B cell (primary cell): ENCODE data around the gene PHKA2. TPM values are rescaled to one million over a fixed set of nuclear protein-coding genes. Genes with fewer than 3 reads are reported as not detected.

Experiments
- ATAC-seq: fragments of 200-7000 bp; cut with Tn5 transposase; one replicate; pipeline ENCODE4 v1.10.0; 2021; ENCODE audit warnings: low read depth, mild to moderate bottlenecking, moderate number of reproducible peaks, moderate library complexity
- CTCF ChIA-PET: fragments of 350-600 bp; sonication (Branson Sonifier 250); formaldehyde crosslinking; loops from one replicate; lab custom pipeline; 2021; ENCODE audit warnings: antibody characterized with exemption, inconsistent platforms; lab: Charles Lee
- POLR2A ChIA-PET: fragments of 350-600 bp; sonication (Branson Sonifier 250); formaldehyde crosslinking; loops from one replicate; lab custom pipeline; 2021; ENCODE audit warnings: antibody characterized with exemption; lab: Charles Lee
- DNase-seq: peaks from one replicate; pipeline ENCODE4 v3.0.0; 2013
- H2AFZ ChIP-seq: 2 replicates; pipeline ENCODE4 v1.6.1; 2012; ENCODE audit warnings: mild to moderate bottlenecking, low read depth, low read length; ENCODE audit not compliant: insufficient read depth, poor library complexity, severe bottlenecking
- H3K27ac ChIP-seq, 2 donors: 1 replicate in 1 of 2; 2 replicates in 1 of 2; pipeline ENCODE4 v1.5.1; 2012 to 2013; ENCODE audit warnings: low read length in 2 of 2, mild to moderate bottlenecking in 2 of 2, moderate library complexity in 1 of 2
- H3K27me3 ChIP-seq, 4 experiments: fragments of 200-600 bp in 1 of 4; sonication (generic) in 1 of 4; replicated peaks in 1 of 4; 1 replicate in 2 of 4; 2 replicates in 2 of 4; pipeline versions ENCODE4 v1.6.1 to v1.7.0; 2013 to 2016; ENCODE audit warnings: low read length in 3 of 4, mild to moderate bottlenecking in 2 of 4, mixed read lengths in 1 of 4, moderate library complexity in 1 of 4; ENCODE audit not compliant: insufficient read depth in 4 of 4, control insufficient read depth in 3 of 4; ENCODE audit errors: control extremely low read depth in 1 of 4
- H3K36me3 ChIP-seq, 2 experiments: replicated peaks in 1 of 2; 1 replicate in 1 of 2; 2 replicates in 1 of 2; pipeline versions ENCODE4 v1.6.1 to v1.7.1; 2013; ENCODE audit warnings: low read length in 1 of 2; ENCODE audit not compliant: insufficient read depth in 2 of 2, control insufficient read depth in 1 of 2; ENCODE audit errors: control extremely low read depth in 1 of 2, extremely low read depth in 1 of 2
- H3K4me1 ChIP-seq, 2 donors: fragments of 200-600 bp in 1 of 2; sonication (generic) in 1 of 2; 1 replicate in 1 of 2; 2 replicates in 1 of 2; pipeline versions ENCODE4 v1.5.1 to v1.6.1; 2013 to 2017; ENCODE audit warnings: low read length in 2 of 2; ENCODE audit not compliant: control insufficient read depth in 2 of 2, insufficient read depth in 2 of 2
- H3K4me2 ChIP-seq: replicated peaks from 2 replicates; pipeline ENCODE3; 2012; ENCODE audit warnings: mild to moderate bottlenecking, low read depth, low read length; ENCODE audit not compliant: poor library complexity, severe bottlenecking
- H3K4me3 ChIP-seq, 5 experiments: fragments of 200-600 bp in 1 of 5; sonication (generic) in 1 of 5; 1 replicate in 3 of 5; 2 replicates in 2 of 5; pipeline versions ENCODE4 v1.5.1 to v1.7.0; 2011 to 2016; ENCODE audit warnings: low read length in 4 of 5, mild to moderate bottlenecking in 4 of 5, low read depth in 2 of 5, control low read depth in 1 of 5, moderate library complexity in 1 of 5; ENCODE audit not compliant: insufficient read depth in 1 of 5; ENCODE audit errors: control extremely low read depth in 1 of 5, extremely low read depth in 1 of 5
- H3K79me2 ChIP-seq: fragments of 200-600 bp; sonication (generic); one replicate; pipeline ENCODE4 v1.6.0; 2016; ENCODE audit warnings: low read length; ENCODE audit not compliant: control insufficient read depth, insufficient read depth
- H3K9ac ChIP-seq: fragments of 200-600 bp; sonication (generic); 2 replicates; pipeline ENCODE4 v1.6.1; 2017; ENCODE audit warnings: mild to moderate bottlenecking, low read length, moderate library complexity
- H3K9me3 ChIP-seq, 3 donors: one replicate each; pipeline versions ENCODE4 v1.6.1 to v1.7.1; 2013; ENCODE audit warnings: low read length in 2 of 3; ENCODE audit not compliant: control insufficient read depth in 2 of 3, insufficient read depth in 1 of 3; ENCODE audit errors: control extremely low read depth in 1 of 3
- H4K20me1 ChIP-seq: 2 replicates; pipeline ENCODE4 v1.6.0; 2012; ENCODE audit warnings: mild to moderate bottlenecking, low read length; ENCODE audit not compliant: insufficient read depth, control insufficient read depth, poor library complexity, severe bottlenecking
- H3K27ac Mint-ChIP-seq: one replicate; pipeline ENCODE4 v1.8.0; 2021; ENCODE audit warnings: mixed read lengths
- H3K27me3 Mint-ChIP-seq: one replicate; pipeline ENCODE4 v1.8.0; 2021; ENCODE audit warnings: mixed read lengths
- H3K4me1 Mint-ChIP-seq: one replicate; pipeline ENCODE4 v1.8.0; 2021; ENCODE audit warnings: mixed read lengths
- H3K4me3 Mint-ChIP-seq: one replicate; pipeline ENCODE4 v1.8.0; 2021; ENCODE audit warnings: mixed read lengths
- H3K9me3 Mint-ChIP-seq: one replicate; pipeline ENCODE4 v1.8.0; 2022; ENCODE audit warnings: mixed read lengths; ENCODE audit not compliant: insufficient read depth
- EZH2 ChIP-seq: IDR thresholded peaks from 2 replicates; pipeline ENCODE4 v1.6.1; 2012; ENCODE audit warnings: borderline replicate concordance, low read depth, mild to moderate bottlenecking, moderate library complexity, low read length; ENCODE audit not compliant: insufficient read depth, poor library complexity, severe bottlenecking
- WGBS: methylation state at CpG from one replicate; pipeline ENCODE4 v1.1.5; 2013; ENCODE audit warnings: missing lambda C conversion rate; ENCODE audit not compliant: insufficient coverage; 5-methylcytosine and 5-hydroxymethylcytosine counted together
- intact Hi-C: fragments of 100-400 bp; cut with micrococcal nuclease; formaldehyde crosslinking; loops from one replicate; pipeline ENCODE4 v1.10.0; 2022
- polyA plus RNA-seq: library from polyadenylated mRNA; depleted of rRNA; stranded (reverse); fragments of >200 nt; gene quantifications from 2 replicates; pipeline ENCODE4 v1.2.3, GENCODE V29; 2012
- total RNA-seq, 2 donors: library from RNA; stranded (reverse); fragments of 120-200 nt in 1 of 2; gene quantifications; 1 replicate in 1 of 2; 2 replicates in 1 of 2; pipeline versions ENCODE4 v1.2.3 to v1.2.4, GENCODE V29; 2013 to 2022
- TF ChIP-seq, protein P1 (sequence below): fragments of 200-600 bp; IDR thresholded peaks from one replicate; pipeline ENCODE4 v1.8.0; 2022; ENCODE audit warnings: antibody characterized with exemption, mild to moderate bottlenecking

The PHKA2 gene
- total and polyA plus RNA-seq, 2 donors (not counting 1 experiment from before 2014, with no cell fraction given): 54.6 to 60.6 TPM

DNA sequence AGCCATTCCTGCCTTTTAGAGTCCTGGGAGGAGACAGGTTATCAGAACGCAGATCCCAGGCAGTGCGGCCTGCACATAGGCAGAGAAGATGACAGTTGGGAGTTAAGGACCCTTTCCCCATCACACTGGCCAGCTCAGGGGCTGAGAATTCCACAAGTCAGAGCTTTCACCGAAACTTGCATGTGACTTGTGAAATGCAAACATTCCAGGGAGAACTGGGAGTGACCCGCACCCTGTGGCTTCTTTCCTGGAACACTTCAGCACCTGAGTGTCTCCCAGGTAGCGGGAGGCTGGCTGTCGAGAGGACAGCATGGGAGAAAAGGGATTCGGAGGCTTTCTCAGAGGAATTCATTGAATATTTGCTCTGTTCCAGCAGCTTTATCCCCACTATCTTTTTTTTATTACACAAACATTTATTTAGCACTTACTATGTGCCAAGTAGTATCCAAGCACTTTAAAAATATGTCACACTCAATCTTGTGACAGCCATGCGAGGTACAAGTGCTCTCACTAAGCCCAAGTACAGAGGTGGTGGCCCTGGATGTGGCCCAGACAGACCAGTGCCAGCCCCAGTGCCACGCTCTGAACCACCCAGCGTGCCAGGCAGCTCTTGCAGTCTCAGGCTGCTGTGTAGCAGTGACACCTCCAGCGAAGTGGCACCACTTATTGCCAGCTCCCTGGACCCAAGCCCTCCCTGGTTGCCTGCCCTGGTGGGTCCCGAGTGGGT lies 100.5 kb downstream of the PHKA2 start:
- H3K4me3 ChIP-seq: no peak overlapping the region
- 100% methylated on average over 6 of the region's 12 CpGs for whole genome bisulfite sequencing
- no peak for TF ChIP-seq EZH2
- TF ChIP-seq, protein P1, sequence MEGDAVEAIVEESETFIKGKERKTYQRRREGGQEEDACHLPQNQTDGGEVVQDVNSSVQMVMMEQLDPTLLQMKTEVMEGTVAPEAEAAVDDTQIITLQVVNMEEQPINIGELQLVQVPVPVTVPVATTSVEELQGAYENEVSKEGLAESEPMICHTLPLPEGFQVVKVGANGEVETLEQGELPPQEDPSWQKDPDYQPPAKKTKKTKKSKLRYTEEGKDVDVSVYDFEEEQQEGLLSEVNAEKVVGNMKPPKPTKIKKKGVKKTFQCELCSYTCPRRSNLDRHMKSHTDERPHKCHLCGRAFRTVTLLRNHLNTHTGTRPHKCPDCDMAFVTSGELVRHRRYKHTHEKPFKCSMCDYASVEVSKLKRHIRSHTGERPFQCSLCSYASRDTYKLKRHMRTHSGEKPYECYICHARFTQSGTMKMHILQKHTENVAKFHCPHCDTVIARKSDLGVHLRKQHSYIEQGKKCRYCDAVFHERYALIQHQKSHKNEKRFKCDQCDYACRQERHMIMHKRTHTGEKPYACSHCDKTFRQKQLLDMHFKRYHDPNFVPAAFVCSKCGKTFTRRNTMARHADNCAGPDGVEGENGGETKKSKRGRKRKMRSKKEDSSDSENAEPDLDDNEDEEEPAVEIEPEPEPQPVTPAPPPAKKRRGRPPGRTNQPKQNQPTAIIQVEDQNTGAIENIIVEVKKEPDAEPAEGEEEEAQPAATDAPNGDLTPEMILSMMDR: no peak

DNA sequence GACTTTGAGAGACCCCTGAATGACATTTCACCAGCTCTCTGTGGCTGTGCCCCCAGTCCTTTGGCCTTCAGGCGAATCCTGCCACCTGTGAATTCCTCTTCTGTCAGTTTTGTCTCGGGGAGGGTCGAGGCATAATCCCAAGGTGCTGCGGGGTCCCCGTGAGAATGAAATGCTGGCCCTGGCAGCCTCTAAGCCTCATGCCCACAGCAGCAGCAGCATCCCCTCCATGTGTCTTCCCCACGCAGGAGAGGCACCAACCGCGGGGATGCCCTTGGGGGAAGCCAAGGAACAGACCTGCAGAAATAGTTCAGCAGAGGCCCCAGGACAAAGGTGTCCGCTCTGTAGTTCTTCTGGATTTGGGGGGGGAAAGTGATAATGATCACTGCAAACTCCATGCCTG lies 104.8 kb downstream of the PHKA2 start:
- no peaks in the 10 kb centered on the region for H3K9me3 Mint-ChIP-seq
- no peak overlapping the region for H3K27ac Mint-ChIP-seq
- Histone ChIP-seq H3K9ac (no peak overlapping the region), H2AFZ (no peak overlapping the region), H3K36me3 (no peaks in the 10 kb centered on the region), H3K27me3 (no peaks in the 10 kb centered on the region), H3K4me2 (no peak overlapping the region), H3K79me2 (no peaks in the 10 kb centered on the region), H3K4me1 (no peaks in the 10 kb centered on the region), H4K20me1 (no peaks in the 10 kb centered on the region), H3K27ac (no peak overlapping the region), H3K4me3 (no peak overlapping the region), H3K9me3 (no peaks in the 10 kb centered on the region)
- WGBS: 85% methylated on average over 7 of the region's 9 CpGs
- no peak overlapping the region for H3K4me3 Mint-ChIP-seq
- no peak for ATAC-seq
- no peaks in the 10 kb centered on the region for H3K4me1 Mint-ChIP-seq
- intact Hi-C loops: no loop called here
- no peak for TF ChIP-seq EZH2
- TF ChIP-seq, protein P1: no peak
- ChIA-PET CTCF (no interaction called here), POLR2A (no interaction called here)
- peaks cover 4% of the 10 kb centered on the region for H3K27me3 Mint-ChIP-seq
- no peak for DNase-seq

More for the DNA sequence above, 100.5 kb downstream of the PHKA2 start:
- peaks cover 14 to 20% of the 10 kb centered on the region in 2 donors for H3K4me1 ChIP-seq
- Mint-ChIP-seq H3K27me3 (peaks cover 2% of the 10 kb centered on the region), H3K4me3 (no peak overlapping the region), H3K9me3 (no peaks in the 10 kb centered on the region), H3K27ac (no peak overlapping the region), H3K4me1 (peaks cover 24% of the 10 kb centered on the region)
- no peaks in the 10 kb centered on the region for H3K36me3 ChIP-seq
- H3K79me2 ChIP-seq: no peaks in the 10 kb centered on the region
- no peaks in the 10 kb centered on the region for H3K27me3 ChIP-seq
- ATAC-seq (no peak), DNase-seq (no peak)
- no peak overlapping the region for H3K27ac ChIP-seq
- H4K20me1 ChIP-seq: no peaks in the 10 kb centered on the region
- H3K9me3 ChIP-seq: no peaks in the 10 kb centered on the region
- H3K4me2 ChIP-seq: no peak overlapping the region
- intact Hi-C loops: no loop called here
- POLR2A ChIA-PET: no interaction called here
- H3K9ac ChIP-seq: no peak overlapping the region
- CTCF ChIA-PET: no interaction called here
- H2AFZ ChIP-seq: no peak overlapping the region
